GM12878 (cell line): Measurements from ENCODE around the gene CCR7. TPM values are rescaled to one million over a fixed set of nuclear protein-coding genes. Genes with fewer than 3 reads are reported as not detected.

ENCODE experiments used
- ATAC-seq: fragments of 200-7000 bp; cut with Tn5 transposase; 3 replicates; pipeline ENCODE4 v1.9.1; 2020; ENCODE audit warnings: mild to moderate bottlenecking, moderate library complexity
- BruUV-seq: library from RNA; stranded (reverse); fragments of 400-500 nt; replicated peaks from 2 replicates; lab custom pipeline; 2021; lab: Mats Ljungman, UMichigan
- CTCF ChIA-PET: fragments of 300-600 bp; sonication (Branson Sonifier 250); formaldehyde crosslinking; extraction: SDS; loops from one replicate; lab custom pipeline; 2021; ENCODE audit warnings: inconsistent platforms; lab: Yijun Ruan, JAX
- POLR2A ChIA-PET: fragments of 350-600 bp; formaldehyde crosslinking; extraction: SDS; loops from one replicate; lab custom pipeline; 2021; ENCODE audit warnings: inconsistent platforms; lab: Charles Lee
- RAD21 ChIA-PET: fragments of 300-600 bp; sonication (Branson Sonifier 250); formaldehyde crosslinking; loops from one replicate; lab custom pipeline; 2023; ENCODE audit warnings: antibody characterized with exemption; ENCODE audit not compliant: unreplicated experiment; lab: Charles Lee
- SMC1A ChIA-PET: fragments of 300-600 bp; sonication (Branson Sonifier 250); formaldehyde crosslinking; loops from one replicate; lab custom pipeline; 2023; ENCODE audit not compliant: unreplicated experiment, uncharacterized antibody; lab: Charles Lee
- DNase-seq: peaks from one replicate; pipeline ENCODE4 v3.0.0-alpha.2; 2011; ENCODE audit warnings: low read depth, low spot score
- FAIRE-seq: peaks from 3 replicates; lab custom pipeline; 2011; peaks lifted over from hg19 to GRCh38; lab: Jason Lieb, UNC
- H2AFZ ChIP-seq: 2 replicates; pipeline ENCODE4 v1.6.0; 2011; ENCODE audit warnings: low read depth, low read length, control low read depth; ENCODE audit not compliant: control insufficient read depth
- H3K27ac ChIP-seq: 2 replicates; pipeline ENCODE4 v1.5.1; 2011; ENCODE audit warnings: control low read depth; ENCODE audit not compliant: control insufficient read depth, insufficient read depth
- H3K27me3 ChIP-seq, 2 experiments: replicated peaks in 1 of 2; 2 replicates each; pipeline versions ENCODE4 v1.6.0 to v1.6.1; 2011; ENCODE audit warnings: low read length in 1 of 2; ENCODE audit not compliant: control insufficient read depth in 2 of 2, insufficient read depth in 2 of 2
- H3K36me3 ChIP-seq, 2 experiments: 2 replicates each; pipeline ENCODE4 v1.5.1; 2011; ENCODE audit warnings: low read length in 1 of 2; ENCODE audit not compliant: control insufficient read depth in 2 of 2, insufficient read depth in 2 of 2
- H3K4me1 ChIP-seq: 2 replicates; pipeline ENCODE4 v1.6.1; 2011; ENCODE audit warnings: mild to moderate bottlenecking, low read length, moderate library complexity, mixed read lengths; ENCODE audit not compliant: control insufficient read depth, insufficient read depth
- H3K4me2 ChIP-seq: 2 replicates; pipeline ENCODE4 v1.6.0; 2011; ENCODE audit warnings: control low read depth; ENCODE audit not compliant: control insufficient read depth, insufficient read depth
- H3K4me3 ChIP-seq: fragments of 200-600 bp; sonication (generic); 2 replicates; pipeline ENCODE4 v1.5.1; 2016
- H3K79me2 ChIP-seq: 2 replicates; pipeline ENCODE4 v1.6.0; 2011; ENCODE audit warnings: low read length; ENCODE audit not compliant: control insufficient read depth, insufficient read depth
- H3K9ac ChIP-seq: 2 replicates; pipeline ENCODE4 v1.8.0; 2011; ENCODE audit warnings: low read length, control low read depth, mixed read lengths; ENCODE audit not compliant: control insufficient read depth, insufficient read depth
- H3K9me3 ChIP-seq: replicated peaks from 3 replicates; pipeline ENCODE4 v1.5.1; 2011; ENCODE audit warnings: mild to moderate bottlenecking, low read length; ENCODE audit not compliant: control insufficient read depth, insufficient read depth
- H4K20me1 ChIP-seq: 2 replicates; pipeline ENCODE4 v1.6.0; 2011; ENCODE audit not compliant: control insufficient read depth, insufficient read depth
- CHD2 ChIP-seq: IDR thresholded peaks from 2 replicates; pipeline ENCODE4 v1.6.1; 2011; ENCODE audit warnings: low read depth, low read length, improper control_type of control experiment, borderline replicate concordance
- KLF5 ChIP-seq: fragments of 450-650 bp; IDR thresholded peaks from 2 replicates; pipeline ENCODE4 v1.6.1; 2014; ENCODE audit warnings: mild to moderate bottlenecking; ENCODE audit not compliant: partially characterized antibody
- NR2F1 ChIP-seq: fragments of 450-650 bp; conservative IDR thresholded peaks from 2 replicates; pipeline ENCODE4 v1.6.1; 2017; ENCODE audit warnings: mild to moderate bottlenecking
- RBBP5 ChIP-seq: fragments of 200-600 bp; sonication (generic); conservative IDR thresholded peaks from 2 replicates; pipeline ENCODE4 v1.6.1; 2016
- SMC3 ChIP-seq: IDR thresholded peaks from 2 replicates; pipeline ENCODE4 v1.6.1; 2011; ENCODE audit warnings: low read length, improper control_type of control experiment, borderline replicate concordance
- ZBED1 ChIP-seq: IDR thresholded peaks from 2 replicates; pipeline ENCODE4 v1.6.1; 2016; ENCODE audit warnings: borderline replicate concordance
- WGBS: methylation state at CpG from one replicate; pipeline ENCODE4 v1.1.6; 2016; ENCODE audit warnings: low lambda C conversion rate; ENCODE audit not compliant: insufficient replicate concordance, insufficient coverage; ENCODE audit errors: missing lambda C conversion rate; 5-methylcytosine and 5-hydroxymethylcytosine counted together
- in situ Hi-C: fragments of 300-500 bp; cut with MboI; formaldehyde crosslinking; loops from 9 replicates; pipeline ENCODE4 v1.14.3; 2018; ENCODE audit warnings: mixed read lengths
- intact Hi-C: fragments of 100-400 bp; cut with micrococcal nuclease; formaldehyde crosslinking; loops from one replicate; pipeline ENCODE4 v1.14.2; 2022; ENCODE audit not compliant: unreplicated experiment
- polyA plus RNA-seq, 11 experiments: library from polyadenylated mRNA; depleted of rRNA in 4 of 11; unstranded in 6 of 11; stranded (reverse) in 5 of 11; fragments of >200 nt; fragmentation: Nextera tagmentation in 4 of 11; fragmentation: Illumina TruSeq in 1 of 11; extraction: Ambion mirVana in 4 of 11; extraction: Trizol in 1 of 11; gene quantifications; 1 replicate in 1 of 11; 2 replicates in 10 of 11; pipeline versions ENCODE4 v1.2.1 to v1.2.3, GENCODE V29; 2011 to 2016; ENCODE audit warnings: inconsistent platforms in 2 of 11, missing spikeins in 2 of 11, low read depth in 1 of 11
- total RNA-seq, 4 experiments: library from RNA; depleted of rRNA in 3 of 4; stranded (reverse); fragments of >200 nt in 3 of 4; fragmentation: Illumina TruSeq in 1 of 4; extraction: Trizol in 1 of 4; gene quantifications; 2 replicates each; pipeline versions ENCODE4 v1.2.1 to v1.2.3, GENCODE V29; 2013 to 2021
- TF ChIP-seq, protein P1 (sequence below): fragments of 450-650 bp; IDR thresholded peaks from 2 replicates; pipeline ENCODE4 v1.6.1; 2016; ENCODE audit warnings: mild to moderate bottlenecking, moderate library complexity, borderline replicate concordance
- TF ChIP-seq, protein P2 (sequence below): fragments of 150-350 bp; IDR thresholded peaks from 2 replicates; pipeline ENCODE4 v1.6.1; 2016; ENCODE audit warnings: low read depth, low read length
- TF ChIP-seq, protein P3 (sequence below): fragments of 450-650 bp; IDR thresholded peaks from 2 replicates; pipeline ENCODE4 v1.6.1; 2016; ENCODE audit warnings: mild to moderate bottlenecking

CCR7 gene
- total and polyA plus RNA-seq, 10 of the 15 experiments (the other 5 are each of a cell fraction or from before 2014, with no cell fraction given) = 131 to 1,171 (median 260) TPM

DNA sequence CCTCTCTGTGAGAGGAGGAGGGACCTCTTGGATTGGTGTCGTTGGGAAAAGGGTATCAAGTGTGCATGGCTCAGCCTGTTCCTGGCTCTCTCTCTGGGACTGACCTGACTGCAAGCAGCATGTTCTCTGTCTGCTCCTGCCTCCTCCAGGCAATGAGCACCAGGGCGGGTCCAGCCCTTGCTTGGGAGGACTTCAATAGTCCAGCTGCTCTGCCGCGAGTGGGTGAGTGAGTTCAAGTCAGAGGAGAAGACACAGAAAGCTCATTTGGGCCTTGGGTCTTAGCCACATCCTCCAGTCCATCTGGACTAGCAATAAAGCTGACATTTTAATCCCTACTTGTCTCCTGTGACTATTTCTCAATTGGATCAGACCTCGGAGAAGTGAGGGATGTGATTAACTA is 38.6 kb downstream of the CCR7 start:
- H3K9me3 ChIP-seq = peaks cover 5% of the 10 kb centered on the region; the same call in 2 of the 3 replicates
- TF ChIP-seq NR2F1 (no peak), ZBED1 (no peak), CHD2 (no peak), RBBP5 (no peak), KLF5 (no peak), SMC3 (no peak)
- TF ChIP-seq, protein P1, sequence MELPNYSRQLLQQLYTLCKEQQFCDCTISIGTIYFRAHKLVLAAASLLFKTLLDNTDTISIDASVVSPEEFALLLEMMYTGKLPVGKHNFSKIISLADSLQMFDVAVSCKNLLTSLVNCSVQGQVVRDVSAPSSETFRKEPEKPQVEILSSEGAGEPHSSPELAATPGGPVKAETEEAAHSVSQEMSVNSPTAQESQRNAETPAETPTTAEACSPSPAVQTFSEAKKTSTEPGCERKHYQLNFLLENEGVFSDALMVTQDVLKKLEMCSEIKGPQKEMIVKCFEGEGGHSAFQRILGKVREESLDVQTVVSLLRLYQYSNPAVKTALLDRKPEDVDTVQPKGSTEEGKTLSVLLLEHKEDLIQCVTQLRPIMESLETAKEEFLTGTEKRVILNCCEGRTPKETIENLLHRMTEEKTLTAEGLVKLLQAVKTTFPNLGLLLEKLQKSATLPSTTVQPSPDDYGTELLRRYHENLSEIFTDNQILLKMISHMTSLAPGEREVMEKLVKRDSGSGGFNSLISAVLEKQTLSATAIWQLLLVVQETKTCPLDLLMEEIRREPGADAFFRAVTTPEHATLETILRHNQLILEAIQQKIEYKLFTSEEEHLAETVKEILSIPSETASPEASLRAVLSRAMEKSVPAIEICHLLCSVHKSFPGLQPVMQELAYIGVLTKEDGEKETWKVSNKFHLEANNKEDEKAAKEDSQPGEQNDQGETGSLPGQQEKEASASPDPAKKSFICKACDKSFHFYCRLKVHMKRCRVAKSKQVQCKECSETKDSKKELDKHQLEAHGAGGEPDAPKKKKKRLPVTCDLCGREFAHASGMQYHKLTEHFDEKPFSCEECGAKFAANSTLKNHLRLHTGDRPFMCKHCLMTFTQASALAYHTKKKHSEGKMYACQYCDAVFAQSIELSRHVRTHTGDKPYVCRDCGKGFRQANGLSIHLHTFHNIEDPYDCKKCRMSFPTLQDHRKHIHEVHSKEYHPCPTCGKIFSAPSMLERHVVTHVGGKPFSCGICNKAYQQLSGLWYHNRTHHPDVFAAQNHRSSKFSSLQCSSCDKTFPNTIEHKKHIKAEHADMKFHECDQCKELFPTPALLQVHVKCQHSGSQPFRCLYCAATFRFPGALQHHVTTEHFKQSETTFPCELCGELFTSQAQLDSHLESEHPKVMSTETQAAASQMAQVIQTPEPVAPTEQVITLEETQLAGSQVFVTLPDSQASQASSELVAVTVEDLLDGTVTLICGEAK = no peak
- TF ChIP-seq, protein P2, sequence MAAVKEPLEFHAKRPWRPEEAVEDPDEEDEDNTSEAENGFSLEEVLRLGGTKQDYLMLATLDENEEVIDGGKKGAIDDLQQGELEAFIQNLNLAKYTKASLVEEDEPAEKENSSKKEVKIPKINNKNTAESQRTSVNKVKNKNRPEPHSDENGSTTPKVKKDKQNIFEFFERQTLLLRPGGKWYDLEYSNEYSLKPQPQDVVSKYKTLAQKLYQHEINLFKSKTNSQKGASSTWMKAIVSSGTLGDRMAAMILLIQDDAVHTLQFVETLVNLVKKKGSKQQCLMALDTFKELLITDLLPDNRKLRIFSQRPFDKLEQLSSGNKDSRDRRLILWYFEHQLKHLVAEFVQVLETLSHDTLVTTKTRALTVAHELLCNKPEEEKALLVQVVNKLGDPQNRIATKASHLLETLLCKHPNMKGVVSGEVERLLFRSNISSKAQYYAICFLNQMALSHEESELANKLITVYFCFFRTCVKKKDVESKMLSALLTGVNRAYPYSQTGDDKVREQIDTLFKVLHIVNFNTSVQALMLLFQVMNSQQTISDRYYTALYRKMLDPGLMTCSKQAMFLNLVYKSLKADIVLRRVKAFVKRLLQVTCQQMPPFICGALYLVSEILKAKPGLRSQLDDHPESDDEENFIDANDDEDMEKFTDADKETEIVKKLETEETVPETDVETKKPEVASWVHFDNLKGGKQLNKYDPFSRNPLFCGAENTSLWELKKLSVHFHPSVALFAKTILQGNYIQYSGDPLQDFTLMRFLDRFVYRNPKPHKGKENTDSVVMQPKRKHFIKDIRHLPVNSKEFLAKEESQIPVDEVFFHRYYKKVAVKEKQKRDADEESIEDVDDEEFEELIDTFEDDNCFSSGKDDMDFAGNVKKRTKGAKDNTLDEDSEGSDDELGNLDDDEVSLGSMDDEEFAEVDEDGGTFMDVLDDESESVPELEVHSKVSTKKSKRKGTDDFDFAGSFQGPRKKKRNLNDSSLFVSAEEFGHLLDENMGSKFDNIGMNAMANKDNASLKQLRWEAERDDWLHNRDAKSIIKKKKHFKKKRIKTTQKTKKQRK = no peak
- TF ChIP-seq, protein P3, sequence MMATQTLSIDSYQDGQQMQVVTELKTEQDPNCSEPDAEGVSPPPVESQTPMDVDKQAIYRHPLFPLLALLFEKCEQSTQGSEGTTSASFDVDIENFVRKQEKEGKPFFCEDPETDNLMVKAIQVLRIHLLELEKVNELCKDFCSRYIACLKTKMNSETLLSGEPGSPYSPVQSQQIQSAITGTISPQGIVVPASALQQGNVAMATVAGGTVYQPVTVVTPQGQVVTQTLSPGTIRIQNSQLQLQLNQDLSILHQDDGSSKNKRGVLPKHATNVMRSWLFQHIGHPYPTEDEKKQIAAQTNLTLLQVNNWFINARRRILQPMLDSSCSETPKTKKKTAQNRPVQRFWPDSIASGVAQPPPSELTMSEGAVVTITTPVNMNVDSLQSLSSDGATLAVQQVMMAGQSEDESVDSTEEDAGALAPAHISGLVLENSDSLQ = no peak
- ChIA-PET CTCF (interaction anchor here (1.1 to 19.2 kb wide), 3 partner anchors 9 to 82 kb away, joined by 3 to 289 read pairs (median 128); partner anchors contain the start of gene IGFBP4), RAD21 (interaction anchor here (1.6 kb wide), 1 partner anchor 50 kb away, joined by 5 read pairs; no protein-coding TSS in a partner anchor), SMC1A (interaction anchor here (10.7 kb wide), 1 partner anchor 9 kb away, joined by 120 read pairs; no protein-coding TSS in a partner anchor), POLR2A (interaction anchor here (2.6 kb wide), 1 partner anchor 9 kb away, joined by 11 read pairs; no protein-coding TSS in a partner anchor)
- ATAC-seq = no peak
- no peak overlapping the region for H3K4me2 ChIP-seq
- no peak overlapping the region for H3K9ac ChIP-seq
- peaks cover 14% of the 10 kb centered on the region for H3K4me1 ChIP-seq
- no peak overlapping the region for H2AFZ ChIP-seq
- no peak overlapping the region for H3K27ac ChIP-seq
- no peak overlapping the region for H3K4me3 ChIP-seq
- no peaks in the 10 kb centered on the region for H3K79me2 ChIP-seq
- BruUV-seq = no TSS peak
- no peaks in the 10 kb centered on the region for H3K36me3 ChIP-seq
- no peak for FAIRE-seq
- in situ Hi-C loops = loop anchor here (25.0 kb wide), 1 partner anchor 89 kb away; the partner anchor contains the start of gene IGFBP4
- 69% methylated on average over 5 of the region's 5 CpGs for WGBS
- no peak for DNase-seq
- H4K20me1 ChIP-seq = no peaks in the 10 kb centered on the region
- intact Hi-C loops = no loop called here
- H3K27me3 ChIP-seq = no peaks in the 10 kb centered on the region
